Lower leg skin (tissue), 3 donors: ENCODE results near the gene PDCL3.

Experiments
- CTCF ChIP-seq, 3 donors: fragments of 450-650 bp; IDR thresholded peaks; one replicate each; pipeline ENCODE4 v1.5.1; 2016; ENCODE audit warnings: antibody characterized with exemption in 3 of 3, mild to moderate bottlenecking in 3 of 3, moderate library complexity in 2 of 3
- POLR2A ChIP-seq, 2 donors: fragments of 450-650 bp; IDR thresholded peaks; one replicate each; pipeline ENCODE4 v1.6.1; 2016 to 2017; ENCODE audit warnings: antibody characterized with exemption in 2 of 2, mild to moderate bottlenecking in 1 of 2, moderate library complexity in 1 of 2

DNA sequence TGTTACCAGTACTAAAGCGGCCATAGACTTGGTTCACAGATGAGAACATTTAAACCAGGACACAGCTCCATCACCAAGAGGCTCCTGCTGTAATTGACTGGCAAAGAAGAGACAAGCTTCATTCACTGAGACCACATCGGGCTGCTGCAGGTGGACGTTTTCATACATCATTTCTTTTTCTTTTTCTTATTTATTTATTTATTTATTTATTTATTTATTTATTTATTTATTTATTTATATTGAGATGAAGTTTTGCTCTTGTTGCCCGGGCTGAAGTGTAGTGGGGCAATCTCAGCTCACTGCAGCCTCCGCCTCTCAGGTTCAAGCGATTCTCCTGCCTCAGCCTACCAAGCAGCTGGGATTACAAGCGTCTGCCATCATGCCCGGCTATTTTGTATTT, 33.6 kb upstream of the PDCL3 start:
- TF ChIP-seq CTCF (IDR thresholded peaks at IDR 0.05) (no peak), POLR2A (IDR thresholded peaks at IDR 0.05) (no peak)
